Naive thymus-derived CD4-positive, alpha-beta T cell (primary cell): ENCODE data around the gene USP25. TPM values are rescaled to one million over a fixed set of nuclear protein-coding genes. Genes with fewer than 3 reads are reported as not detected.

ENCODE experiments used
- ATAC-seq: fragments of 150-1000 bp; cut with Tn5 transposase; 2 replicates; pipeline ENCODE4 v1.10.0; 2021; ENCODE audit warnings: mild to moderate bottlenecking, moderate library complexity
- CTCF ChIA-PET: fragments of 350-600 bp; sonication (Branson Sonifier 250); formaldehyde crosslinking; loops from one replicate; lab custom pipeline; 2021; ENCODE audit warnings: antibody characterized with exemption; lab: Charles Lee
- POLR2A ChIA-PET: fragments of 350-600 bp; sonication (Branson Sonifier 250); formaldehyde crosslinking; loops from one replicate; lab custom pipeline; 2021; ENCODE audit warnings: antibody characterized with exemption, inconsistent platforms; lab: Charles Lee
- DNase-seq, 9 donors: peaks; one replicate each; pipeline versions ENCODE4 v3.0.0 to v3.0.0-alpha.2; 2020 to 2022; ENCODE audit warnings: mixed read lengths in 1 of 9
- H3K27ac ChIP-seq: one replicate; pipeline ENCODE4 v1.7.0; 2013; ENCODE audit warnings: mild to moderate bottlenecking, low read depth, low read length, moderate library complexity
- H3K27me3 ChIP-seq, 2 donors: one replicate each; pipeline ENCODE4 v1.7.0; 2013; ENCODE audit warnings: low read length in 2 of 2, mild to moderate bottlenecking in 2 of 2, moderate library complexity in 2 of 2; ENCODE audit not compliant: control insufficient read depth in 2 of 2, insufficient read depth in 2 of 2
- H3K36me3 ChIP-seq, 3 experiments: 1 replicate in 2 of 3; 2 replicates in 1 of 3; pipeline ENCODE4 v1.7.0; 2013; ENCODE audit warnings: low read length in 3 of 3, mild to moderate bottlenecking in 3 of 3, moderate library complexity in 1 of 3; ENCODE audit not compliant: insufficient read depth in 3 of 3, control insufficient read depth in 2 of 3
- H3K4me1 ChIP-seq, 2 donors: one replicate each; pipeline ENCODE4 v1.7.0; 2013; ENCODE audit warnings: low read length in 2 of 2, mild to moderate bottlenecking in 2 of 2, moderate library complexity in 1 of 2; ENCODE audit not compliant: control insufficient read depth in 2 of 2, insufficient read depth in 2 of 2
- H3K4me3 ChIP-seq: 2 replicates; pipeline ENCODE4 v1.7.0; 2013; ENCODE audit warnings: mild to moderate bottlenecking, low read length
- H3K9me3 ChIP-seq, 3 experiments: 1 replicate in 2 of 3; 2 replicates in 1 of 3; pipeline ENCODE4 v1.7.0; 2013; ENCODE audit warnings: low read length in 3 of 3; ENCODE audit not compliant: control insufficient read depth in 2 of 3
- H3K27ac Mint-ChIP-seq, 9 donors: one replicate each; pipeline ENCODE4 v1.8.0; 2020 to 2022; ENCODE audit warnings: mixed read lengths in 9 of 9, mild to moderate bottlenecking in 8 of 9, moderate library complexity in 5 of 9, inconsistent platforms in 2 of 9
- H3K27me3 Mint-ChIP-seq, 5 donors: one replicate each; pipeline ENCODE4 v1.8.0; 2021 to 2022; ENCODE audit warnings: mixed read lengths in 5 of 5, mild to moderate bottlenecking in 1 of 5
- H3K36me3 Mint-ChIP-seq, 5 donors: one replicate each; pipeline ENCODE4 v1.8.0; 2020 to 2022; ENCODE audit warnings: mixed read lengths in 5 of 5, mild to moderate bottlenecking in 3 of 5, inconsistent platforms in 1 of 5
- H3K4me1 Mint-ChIP-seq, 7 donors: one replicate each; pipeline ENCODE4 v1.8.0; 2020 to 2022; ENCODE audit warnings: mixed read lengths in 7 of 7, mild to moderate bottlenecking in 3 of 7, inconsistent platforms in 1 of 7
- H3K4me3 Mint-ChIP-seq, 10 donors: one replicate each; pipeline ENCODE4 v1.8.0; 2020 to 2022; ENCODE audit warnings: mild to moderate bottlenecking in 10 of 10, mixed read lengths in 10 of 10, moderate library complexity in 6 of 10, inconsistent platforms in 2 of 10
- H3K9me3 Mint-ChIP-seq, 11 donors: one replicate each; pipeline ENCODE4 v1.8.0; 2020 to 2022; ENCODE audit warnings: mixed read lengths in 11 of 11, mild to moderate bottlenecking in 4 of 11, inconsistent platforms in 1 of 11, moderate library complexity in 1 of 11
- intact Hi-C, 2 donors: fragments of 100-400 bp; cut with micrococcal nuclease; formaldehyde crosslinking; loops; one replicate each; pipeline ENCODE4 v1.15.1; 2023
- polyA plus RNA-seq, 2 donors: library from polyadenylated mRNA; unstranded; fragments of 300-500 nt; fragmentation: Illumina TruSeq; gene quantifications; one replicate each; pipeline ENCODE4 v1.2.3, GENCODE V29; 2021
- total RNA-seq, 6 experiments: library from RNA in 5 of 6; stranded (reverse) in 5 of 6; gene quantifications; 1 replicate in 5 of 6; 2 replicates in 1 of 6; pipeline ENCODE4 v1.2.3 and lab custom pipeline; 2021 to 2026

Gene USP25
- total and polyA plus RNA-seq, 7 experiments from 2014 or later = 9.6 to 67.4 (median 52.0) TPM

- Histone ChIP-seq H3K4me1 (peaks cover 0 to 12% of the 10 kb centered on the region in 2 donors), H3K36me3 (no peaks in the 10 kb centered on the region), H3K9me3 (no peaks in the 10 kb centered on the region), H3K27me3 (no peaks in the 10 kb centered on the region), H3K27ac (no peak overlapping the region), H3K4me3 (no peak overlapping the region)
- Mint-ChIP-seq H3K27me3 (no peaks in the 10 kb centered on the region), H3K27ac (peak overlapping the region in 5 of 9 donors; percentile 1 to 50 (median 19)), H3K9me3 (no peaks in the 10 kb centered on the region), H3K36me3 (peaks cover 11 to 63% (median 23%) of the 10 kb centered on the region in 5 donors), H3K4me1 (peaks cover 29 to 82% (median 62%) of the 10 kb centered on the region in 7 donors), H3K4me3 (peak overlapping the region in 1 of 10 donors; percentile 3)
- intact Hi-C loops = loop anchor here in 1 of 2 donors (2.0 to 5.0 kb wide), 2 partner anchors 19 to 52 kb away; no protein-coding TSS in a partner anchor
- CTCF ChIA-PET = no interaction called here
- DNase-seq = no peak
- ATAC-seq = no peak
- POLR2A ChIA-PET = no interaction called here
Observed at GRCh38 chr21:15795533-15795932, 65.8 kb downstream of the USP25 start.

- intact Hi-C loops = loop anchor here in 1 of 2 donors (5.0 kb wide), 1 partner anchor 50 kb away; no protein-coding TSS in a partner anchor
- ATAC-seq (no peak), DNase-seq (no peak)
- H3K36me3 Mint-ChIP-seq = peaks cover 11 to 76% (median 32%) of the 10 kb centered on the region in 5 donors
- H3K27ac Mint-ChIP-seq = peak overlapping the region in 6 of 9 donors; percentile 1 to 66 (median 32)
- Histone ChIP-seq H3K4me1 (peaks cover 0 to 12% of the 10 kb centered on the region in 2 donors), H3K4me3 (no peak overlapping the region), H3K9me3 (no peaks in the 10 kb centered on the region), H3K36me3 (no peaks in the 10 kb centered on the region), H3K27me3 (no peaks in the 10 kb centered on the region), H3K27ac (no peak overlapping the region)
- H3K4me3 Mint-ChIP-seq = no peak overlapping the region
- H3K4me1 Mint-ChIP-seq = peaks cover 31 to 90% (median 61%) of the 10 kb centered on the region in 7 donors
- no peaks in the 10 kb centered on the region for H3K9me3 Mint-ChIP-seq
- ChIA-PET POLR2A (no interaction called here), CTCF (no interaction called here)
- no peaks in the 10 kb centered on the region for H3K27me3 Mint-ChIP-seq
Observed at GRCh38 chr21:15797577-15798363, 68.0 kb downstream of the USP25 start.

- Histone ChIP-seq H3K36me3 (no peaks in the 10 kb centered on the region), H3K27me3 (no peaks in the 10 kb centered on the region), H3K4me1 (peaks cover 0 to 1% of the 10 kb centered on the region in 2 donors), H3K4me3 (no peak overlapping the region), H3K27ac (no peak overlapping the region), H3K9me3 (no peaks in the 10 kb centered on the region)
- ChIA-PET CTCF (no interaction called here), POLR2A (no interaction called here)
- ATAC-seq = no peak
- intact Hi-C loops = no loop called here
- Mint-ChIP-seq H3K4me3 (no peak overlapping the region), H3K27me3 (no peaks in the 10 kb centered on the region), H3K36me3 (peaks cover 4 to 67% (median 28%) of the 10 kb centered on the region in 5 donors), H3K4me1 (peaks cover 19 to 59% (median 42%) of the 10 kb centered on the region in 7 donors), H3K9me3 (no peaks in the 10 kb centered on the region), H3K27ac (peak overlapping the region in 1 of 9 donors; percentile 73)
- DNase-seq = no peak
Observed at GRCh38 chr21:15801352-15801863, 71.6 kb downstream of the USP25 start.

- peaks cover 11 to 62% (median 32%) of the 10 kb centered on the region in 5 donors for H3K36me3 Mint-ChIP-seq
- peak overlapping the region in 1 of 9 donors; percentile 51 for H3K27ac Mint-ChIP-seq
- H3K9me3 Mint-ChIP-seq = no peaks in the 10 kb centered on the region
- H3K27me3 Mint-ChIP-seq = no peaks in the 10 kb centered on the region
- ChIA-PET POLR2A (interaction anchor here (0.9 kb wide), 1 partner anchor 26 kb away, joined by 3 read pairs; no protein-coding TSS in a partner anchor), CTCF (no interaction called here)
- peaks cover 0 to 21% (median 0%) of the 10 kb centered on the region in 3 experiments for H3K36me3 ChIP-seq
- H3K4me1 Mint-ChIP-seq = peaks cover 5 to 34% (median 19%) of the 10 kb centered on the region in 7 donors
- H3K9me3 ChIP-seq = no peaks in the 10 kb centered on the region
- ATAC-seq (no peak), DNase-seq (no peak)
- no peaks in the 10 kb centered on the region for H3K4me1 ChIP-seq
- no peak overlapping the region for H3K4me3 Mint-ChIP-seq
- H3K4me3 ChIP-seq = no peak overlapping the region
- intact Hi-C loops = loop anchor here in 1 of 2 donors (2.0 kb wide), 1 partner anchor 14 kb away; no protein-coding TSS in a partner anchor
- H3K27ac ChIP-seq = no peak overlapping the region
- H3K27me3 ChIP-seq = no peaks in the 10 kb centered on the region
Observed at GRCh38 chr21:15804247-15805005, 74.6 kb downstream of the USP25 start.

- Histone ChIP-seq H3K4me3 (no peak overlapping the region), H3K36me3 (peaks cover 0 to 25% (median 0%) of the 10 kb centered on the region in 3 experiments), H3K27me3 (no peaks in the 10 kb centered on the region), H3K27ac (no peak overlapping the region), H3K9me3 (no peaks in the 10 kb centered on the region), H3K4me1 (no peaks in the 10 kb centered on the region)
- peaks cover 0 to 14% (median 6%) of the 10 kb centered on the region in 11 donors for H3K9me3 Mint-ChIP-seq
- no peak for DNase-seq
- H3K27ac Mint-ChIP-seq = peak overlapping the region in 2 of 9 donors; percentile 12 to 52
- H3K36me3 Mint-ChIP-seq = peaks cover 28 to 71% (median 55%) of the 10 kb centered on the region in 5 donors
- H3K4me1 Mint-ChIP-seq = peaks cover 0 to 21% (median 16%) of the 10 kb centered on the region in 7 donors
- POLR2A ChIA-PET = no interaction called here
- H3K4me3 Mint-ChIP-seq = no peak overlapping the region
- CTCF ChIA-PET = no interaction called here
- ATAC-seq = no peak
- H3K27me3 Mint-ChIP-seq = no peaks in the 10 kb centered on the region
- intact Hi-C loops = no loop called here
Observed at GRCh38 chr21:15809065-15809464, 79.3 kb downstream of the USP25 start.

- intact Hi-C loops = no loop called here
- peaks cover 4 to 22% (median 10%) of the 10 kb centered on the region in 11 donors for H3K9me3 Mint-ChIP-seq
- Histone ChIP-seq H3K4me3 (no peak overlapping the region), H3K27ac (no peak overlapping the region), H3K27me3 (no peaks in the 10 kb centered on the region), H3K4me1 (no peaks in the 10 kb centered on the region), H3K36me3 (peaks cover 0 to 28% (median 1%) of the 10 kb centered on the region in 3 experiments), H3K9me3 (no peaks in the 10 kb centered on the region)
- no peak overlapping the region for H3K4me3 Mint-ChIP-seq
- no peak for DNase-seq
- peaks cover 36 to 74% (median 62%) of the 10 kb centered on the region in 5 donors for H3K36me3 Mint-ChIP-seq
- ChIA-PET POLR2A (no interaction called here), CTCF (no interaction called here)
- no peak for ATAC-seq
- peaks cover 5 to 21% (median 15%) of the 10 kb centered on the region in 7 donors for H3K4me1 Mint-ChIP-seq
- peak overlapping the region in 4 of 9 donors; percentile 1 to 67 (median 58) for H3K27ac Mint-ChIP-seq
- H3K27me3 Mint-ChIP-seq = no peaks in the 10 kb centered on the region
Observed at GRCh38 chr21:15809818-15810217, 80.0 kb downstream of the USP25 start.
